Measurements from ENCODE around the gene ZNF628.
"Not testable (repeated sequence)": the region's sequence is repeated elsewhere in the genome, so short reads cannot be mapped to it uniquely, and the experiment has no call there.

ZNF628 gene

DNA sequence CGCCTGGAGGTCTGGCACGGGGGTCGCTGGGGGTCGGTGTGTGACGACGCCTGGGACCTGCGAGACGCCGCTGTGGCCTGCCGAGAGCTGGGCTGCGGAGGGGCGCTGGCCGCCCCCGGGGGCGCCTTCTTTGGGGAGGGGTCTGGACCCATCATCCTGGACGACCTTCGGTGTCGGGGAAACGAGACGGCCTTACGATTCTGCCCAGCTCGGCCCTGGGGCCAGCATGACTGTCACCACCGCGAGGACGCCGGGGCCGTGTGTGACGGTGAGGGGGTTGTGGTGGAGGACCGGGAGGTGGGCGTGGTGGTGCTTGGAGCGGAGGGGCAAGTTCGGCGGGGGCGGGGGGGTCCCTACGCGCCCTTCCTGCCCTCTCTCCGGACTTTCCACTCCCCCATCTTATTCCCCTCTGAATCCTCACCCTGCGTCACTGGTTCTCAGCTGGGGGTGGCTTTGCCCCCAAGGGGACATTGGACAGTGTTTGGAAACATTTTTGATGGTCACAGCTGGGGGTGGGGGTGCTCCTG lies 17.3 kb downstream of the ZNF628 start:
- H3K4me1 ChIP-seq (ENCODE audit: control insufficient read depth, insufficient read depth, low read length) = peaks cover 8% of the 10 kb centered on the region
- no peaks in the 10 kb centered on the region for H3K27me3 ChIP-seq (ENCODE audit: control insufficient read depth, insufficient read depth, low read length)
- no peaks in the 10 kb centered on the region for H3K36me3 ChIP-seq (ENCODE audit: control insufficient read depth, insufficient read depth, low read length)
- H3K9ac ChIP-seq (ENCODE audit: low read depth, low read length) = no peak overlapping the region
- H3K9me3 ChIP-seq (ENCODE audit: control insufficient read depth, insufficient read depth, low read length) = no peaks in the 10 kb centered on the region
- no peak overlapping the region for H3K4me3 ChIP-seq (ENCODE audit: low read depth, low read length)
- H3K27ac ChIP-seq (ENCODE audit: low read depth, low read length) = no peak overlapping the region

DNA sequence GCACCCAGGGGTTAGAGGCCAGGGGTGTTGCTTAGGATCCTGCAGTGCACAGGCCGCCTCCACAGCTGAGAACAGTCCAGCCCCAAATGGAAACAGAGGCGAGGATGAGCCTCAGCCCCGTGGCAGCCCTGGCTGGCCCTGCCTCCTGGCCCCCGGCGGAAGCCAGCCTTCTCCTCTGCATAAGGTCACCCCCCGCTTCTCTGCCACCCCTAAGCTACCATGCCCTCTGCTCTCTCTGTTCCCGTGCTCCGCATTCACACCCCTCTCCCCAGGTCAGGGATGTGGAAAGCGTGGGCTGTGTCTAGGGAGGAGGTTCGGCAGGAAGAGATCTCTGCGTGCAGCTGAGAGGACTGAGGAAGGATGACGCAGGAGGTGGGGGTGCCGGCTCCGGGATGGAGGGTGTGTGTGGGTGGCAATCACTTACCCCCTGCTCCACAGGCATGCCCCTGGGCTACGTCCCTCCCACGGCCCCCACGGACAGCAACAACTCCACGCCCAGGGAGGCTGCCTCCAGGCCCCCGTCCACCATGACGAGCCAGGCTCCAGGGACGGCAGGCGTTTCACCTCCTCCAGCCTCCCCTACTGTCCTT lies 17.9 kb downstream of the ZNF628 start:
- Histone ChIP-seq H3K36me3 (ENCODE audit: control insufficient read depth, insufficient read depth, low read length) (no peaks in the 10 kb centered on the region), H3K27me3 (ENCODE audit: control insufficient read depth, insufficient read depth, low read length) (no peaks in the 10 kb centered on the region), H3K9ac (ENCODE audit: low read depth, low read length) (no peak overlapping the region), H3K27ac (ENCODE audit: low read depth, low read length) (no peak overlapping the region), H3K4me1 (ENCODE audit: control insufficient read depth, insufficient read depth, low read length) (peaks cover 5% of the 10 kb centered on the region), H3K9me3 (ENCODE audit: control insufficient read depth, insufficient read depth, low read length) (no peaks in the 10 kb centered on the region), H3K4me3 (ENCODE audit: low read depth, low read length) (no peak overlapping the region)

DNA sequence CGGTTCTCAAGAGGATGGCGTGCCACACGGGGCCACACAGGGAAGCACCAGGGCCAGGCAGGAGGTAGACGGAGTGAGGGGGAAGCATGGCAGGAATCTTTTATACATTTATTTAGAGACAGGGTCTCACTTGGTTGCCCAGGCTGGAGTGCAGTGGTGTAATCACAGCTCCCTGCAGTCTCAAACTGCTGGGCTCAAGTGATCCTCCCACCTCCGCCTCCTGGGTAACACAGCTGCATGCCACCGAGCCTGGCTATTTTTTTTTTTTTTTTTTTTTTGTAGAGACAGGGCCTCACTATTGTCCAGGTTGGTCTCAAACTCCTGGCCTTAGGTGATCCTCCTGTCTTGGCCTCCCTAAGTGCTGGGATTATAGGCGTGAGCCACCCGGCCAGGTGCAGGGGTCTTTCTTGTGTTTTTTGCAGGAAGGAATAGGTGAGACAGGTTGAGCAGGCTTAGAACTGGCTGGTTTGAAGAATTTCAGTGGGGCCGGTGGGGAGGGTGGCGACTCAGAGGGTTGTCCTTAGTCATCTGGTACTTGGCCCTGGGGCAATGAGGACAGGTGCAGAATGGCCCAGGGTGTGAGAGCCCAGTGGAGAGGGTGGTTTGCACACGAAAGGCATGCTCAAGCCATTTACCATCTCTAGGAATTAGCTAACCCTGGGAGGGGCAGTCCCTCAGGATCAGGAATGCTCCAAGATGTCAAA lies 19.4 kb downstream of the ZNF628 start:
- Histone ChIP-seq H3K9me3 (ENCODE audit: control insufficient read depth, insufficient read depth, low read length) (no peaks in the 10 kb centered on the region), H3K4me3 (ENCODE audit: low read depth, low read length) (no peak overlapping the region), H3K27me3 (ENCODE audit: control insufficient read depth, insufficient read depth, low read length) (no peaks in the 10 kb centered on the region), H3K9ac (ENCODE audit: low read depth, low read length) (no peak overlapping the region), H3K27ac (ENCODE audit: low read depth, low read length) (no peak overlapping the region), H3K4me1 (ENCODE audit: control insufficient read depth, insufficient read depth, low read length) (no peaks in the 10 kb centered on the region; the same call in 1 of the 2 replicates), H3K36me3 (ENCODE audit: control insufficient read depth, insufficient read depth, low read length) (no peaks in the 10 kb centered on the region)

DNA sequence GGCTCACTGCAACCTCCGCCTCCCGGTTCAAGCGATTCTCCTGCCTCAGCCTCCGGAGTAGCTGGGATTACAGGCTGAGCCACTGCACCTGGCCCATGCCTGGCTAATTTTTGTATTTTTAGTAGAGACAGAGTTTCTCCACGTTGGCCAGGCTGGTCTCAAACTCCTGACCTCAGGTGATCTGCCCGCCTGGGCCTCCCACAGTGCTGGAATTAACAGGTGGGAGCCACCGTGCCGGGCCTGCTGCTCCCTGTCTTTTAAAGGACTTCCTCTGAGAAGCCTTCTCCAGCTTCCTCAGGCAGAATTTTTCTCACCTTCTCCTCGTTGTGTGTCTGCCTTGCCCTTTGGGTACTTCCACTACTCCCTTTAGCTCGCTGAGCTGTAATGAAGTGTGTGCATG lies 20.4 kb downstream of the ZNF628 start:
- not testable (repeated sequence) for H3K4me1 ChIP-seq (ENCODE audit: control insufficient read depth, insufficient read depth, low read length); H3K27ac ChIP-seq (ENCODE audit: low read depth, low read length); H3K36me3 ChIP-seq (ENCODE audit: control insufficient read depth, insufficient read depth, low read length); H3K27me3 ChIP-seq (ENCODE audit: control insufficient read depth, insufficient read depth, low read length); H3K9me3 ChIP-seq (ENCODE audit: control insufficient read depth, insufficient read depth, low read length); H3K4me3 ChIP-seq (ENCODE audit: low read depth, low read length); H3K9ac ChIP-seq (ENCODE audit: low read depth, low read length)

DNA sequence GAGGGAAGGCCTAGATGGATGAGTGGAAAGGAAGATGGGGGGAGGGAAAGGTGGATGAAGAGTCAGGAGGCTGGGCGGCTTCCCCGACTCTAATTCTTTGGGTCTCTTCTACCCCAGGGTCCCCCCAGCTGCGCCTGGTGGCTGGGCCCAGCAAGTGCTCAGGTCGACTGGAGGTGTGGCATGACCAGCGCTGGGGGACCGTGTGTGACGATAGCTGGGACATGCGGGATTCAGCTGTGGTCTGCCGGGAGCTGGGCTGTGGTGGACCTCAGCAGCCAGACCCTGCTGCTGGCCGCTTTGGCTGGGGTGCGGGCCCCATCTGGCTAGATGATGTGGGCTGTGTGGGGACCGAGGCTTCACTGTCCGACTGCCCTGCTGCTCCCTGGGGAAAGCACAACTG lies 21.3 kb downstream of the ZNF628 start:
- H3K9me3 ChIP-seq (ENCODE audit: control insufficient read depth, insufficient read depth, low read length) = no peaks in the 10 kb centered on the region
- H3K4me3 ChIP-seq (ENCODE audit: low read depth, low read length) = no peak overlapping the region
- no peak overlapping the region for H3K9ac ChIP-seq (ENCODE audit: low read depth, low read length)
- H3K36me3 ChIP-seq (ENCODE audit: control insufficient read depth, insufficient read depth, low read length) = no peaks in the 10 kb centered on the region
- H3K27ac ChIP-seq (ENCODE audit: low read depth, low read length) = no peak overlapping the region
- H3K27me3 ChIP-seq (ENCODE audit: control insufficient read depth, insufficient read depth, low read length) = peaks cover 13% of the 10 kb centered on the region
- H3K4me1 ChIP-seq (ENCODE audit: control insufficient read depth, insufficient read depth, low read length) = no peaks in the 10 kb centered on the region

DNA sequence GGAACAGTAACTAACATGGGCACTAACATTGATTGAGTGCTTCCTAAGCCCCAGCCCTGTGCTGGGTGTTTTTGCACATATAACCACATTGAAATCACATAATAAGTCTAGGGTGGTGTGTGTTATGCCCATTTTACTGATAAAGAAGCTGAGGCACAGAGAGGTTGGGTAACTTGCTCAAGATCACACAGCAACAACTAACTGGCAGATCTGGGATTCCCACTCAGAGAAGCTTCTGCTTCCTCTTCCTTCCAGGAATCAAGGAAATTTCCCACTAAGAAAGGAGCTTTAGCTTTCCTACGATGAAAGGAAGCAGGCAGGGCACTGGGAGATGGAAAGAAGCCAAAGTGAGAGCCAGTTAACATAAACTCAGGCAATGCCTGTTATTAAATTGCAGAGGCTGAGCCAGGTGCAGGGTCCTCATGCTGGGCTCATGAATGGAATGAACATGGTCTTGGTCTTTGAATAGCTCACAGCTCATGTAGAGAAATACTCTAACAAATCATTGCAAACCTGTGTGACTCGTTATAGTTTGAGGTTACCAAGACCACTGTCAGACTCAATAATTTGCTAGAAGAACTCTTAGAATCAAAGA lies 21.9 kb downstream of the ZNF628 start:
- Histone ChIP-seq H3K36me3 (ENCODE audit: control insufficient read depth, insufficient read depth, low read length) (no peaks in the 10 kb centered on the region), H3K4me1 (ENCODE audit: control insufficient read depth, insufficient read depth, low read length) (no peaks in the 10 kb centered on the region), H3K27me3 (ENCODE audit: control insufficient read depth, insufficient read depth, low read length) (peaks cover 18% of the 10 kb centered on the region), H3K4me3 (ENCODE audit: low read depth, low read length) (no peak overlapping the region), H3K9me3 (ENCODE audit: control insufficient read depth, insufficient read depth, low read length) (peaks cover 3% of the 10 kb centered on the region; the same call in 1 of the 2 replicates), H3K9ac (ENCODE audit: low read depth, low read length) (no peak overlapping the region), H3K27ac (ENCODE audit: low read depth, low read length) (no peak overlapping the region)

DNA sequence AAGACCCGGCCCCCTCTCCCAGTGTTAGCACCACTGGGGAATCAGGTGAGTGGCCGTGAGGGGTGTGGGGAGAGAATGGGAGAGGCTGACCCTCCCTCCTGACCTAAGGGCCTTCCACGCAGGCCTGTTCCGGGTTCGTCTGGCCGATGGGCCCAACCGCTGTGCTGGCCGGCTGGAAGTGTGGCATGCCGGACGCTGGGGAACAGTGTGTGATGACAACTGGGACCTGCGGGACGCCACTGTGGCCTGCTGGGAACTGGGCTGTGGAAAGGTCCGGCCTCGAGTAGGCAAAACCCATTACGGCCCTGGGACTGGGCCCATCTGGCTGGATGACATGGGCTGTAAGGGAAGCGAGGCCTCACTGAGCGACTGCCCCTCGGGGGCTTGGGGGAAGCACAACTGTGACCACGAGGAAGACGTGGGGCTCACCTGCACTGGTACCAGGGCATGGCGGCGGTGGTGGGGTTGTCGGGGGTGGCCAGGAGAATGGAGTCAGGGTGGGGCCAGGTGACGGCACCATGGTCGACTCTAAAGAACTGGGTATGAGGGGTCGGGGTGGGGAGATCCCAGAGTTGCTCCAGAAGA lies 24.0 kb downstream of the ZNF628 start:
- H3K27ac ChIP-seq (ENCODE audit: low read depth, low read length) = no peak overlapping the region
- no peaks in the 10 kb centered on the region for H3K4me1 ChIP-seq (ENCODE audit: control insufficient read depth, insufficient read depth, low read length)
- peaks cover 34% of the 10 kb centered on the region for H3K27me3 ChIP-seq (ENCODE audit: control insufficient read depth, insufficient read depth, low read length)
- peaks cover 3% of the 10 kb centered on the region; the same call in 1 of the 2 replicates for H3K9me3 ChIP-seq (ENCODE audit: control insufficient read depth, insufficient read depth, low read length)
- H3K36me3 ChIP-seq (ENCODE audit: control insufficient read depth, insufficient read depth, low read length) = no peaks in the 10 kb centered on the region
- H3K4me3 ChIP-seq (ENCODE audit: low read depth, low read length) = no peak overlapping the region
- no peak overlapping the region for H3K9ac ChIP-seq (ENCODE audit: low read depth, low read length)

DNA sequence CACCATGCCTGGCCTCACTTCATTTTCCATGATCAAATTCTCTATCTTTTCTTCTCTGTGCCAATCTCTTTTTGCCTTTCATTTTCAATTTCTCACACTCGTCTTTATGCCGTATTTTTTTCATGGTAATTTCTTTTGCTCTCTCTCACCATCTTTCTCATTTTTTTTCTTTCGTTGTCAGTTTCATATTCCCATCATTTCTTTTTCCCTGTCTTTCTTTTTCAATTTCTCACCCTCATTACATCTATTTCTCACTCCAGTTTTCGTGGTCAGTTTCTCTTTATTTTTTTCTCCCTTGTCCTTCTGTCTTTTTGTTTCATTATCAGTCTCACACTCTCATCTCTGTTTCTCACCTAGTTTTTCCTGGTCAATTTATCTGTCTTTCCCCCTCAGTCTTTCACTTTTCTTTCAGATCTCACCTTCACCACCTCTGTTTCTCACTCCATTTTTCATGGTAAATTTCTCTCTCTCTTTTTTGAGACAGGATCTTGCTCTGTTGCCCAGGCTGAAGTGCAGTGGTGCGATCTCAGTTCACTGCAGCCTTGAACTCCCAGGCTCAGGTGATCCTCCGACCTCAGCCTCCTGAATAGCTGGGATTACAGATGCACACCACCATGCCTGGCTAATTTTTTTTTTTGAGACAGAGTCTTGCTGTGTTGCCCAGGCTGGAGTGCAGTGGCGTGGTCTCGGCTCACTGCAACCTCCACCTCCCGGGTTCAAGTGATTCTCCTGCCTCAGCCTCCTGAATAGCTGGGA lies 26.0 kb downstream of the ZNF628 start:
- Histone ChIP-seq H3K27ac (ENCODE audit: low read depth, low read length) (no peak overlapping the region), H3K4me1 (ENCODE audit: control insufficient read depth, insufficient read depth, low read length) (no peaks in the 10 kb centered on the region), H3K9ac (ENCODE audit: low read depth, low read length) (no peak overlapping the region), H3K36me3 (ENCODE audit: control insufficient read depth, insufficient read depth, low read length) (no peaks in the 10 kb centered on the region), H3K4me3 (ENCODE audit: low read depth, low read length) (no peak overlapping the region), H3K9me3 (ENCODE audit: control insufficient read depth, insufficient read depth, low read length) (peaks cover 3% of the 10 kb centered on the region; the same call in 1 of the 2 replicates), H3K27me3 (ENCODE audit: control insufficient read depth, insufficient read depth, low read length) (peaks cover 34% of the 10 kb centered on the region)

DNA sequence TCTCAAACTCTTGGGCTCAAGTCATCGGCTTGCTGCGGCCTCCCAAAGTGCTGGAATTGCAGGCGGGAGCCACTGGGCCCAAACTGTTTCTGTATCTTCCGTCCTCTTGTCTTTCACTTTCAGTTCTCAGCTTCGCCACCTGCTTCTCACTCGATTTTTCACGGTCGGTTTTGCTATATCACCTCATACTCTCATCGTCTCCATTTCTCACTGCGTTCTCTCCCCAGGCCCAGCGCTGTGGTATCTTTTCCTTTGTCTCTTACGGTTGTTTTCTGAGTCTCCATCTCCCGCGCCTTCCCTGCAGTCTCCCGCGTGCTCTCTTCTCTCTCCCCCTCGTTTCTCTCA lies 26.7 kb downstream of the ZNF628 start:
- H3K4me3 ChIP-seq (ENCODE audit: low read depth, low read length) = no peak overlapping the region
- H3K9me3 ChIP-seq (ENCODE audit: control insufficient read depth, insufficient read depth, low read length) = peaks cover 3% of the 10 kb centered on the region; the same call in 1 of the 2 replicates
- no peaks in the 10 kb centered on the region for H3K36me3 ChIP-seq (ENCODE audit: control insufficient read depth, insufficient read depth, low read length)
- no peak overlapping the region for H3K9ac ChIP-seq (ENCODE audit: low read depth, low read length)
- H3K4me1 ChIP-seq (ENCODE audit: control insufficient read depth, insufficient read depth, low read length) = no peaks in the 10 kb centered on the region
- peaks cover 34% of the 10 kb centered on the region for H3K27me3 ChIP-seq (ENCODE audit: control insufficient read depth, insufficient read depth, low read length)
- no peak overlapping the region for H3K27ac ChIP-seq (ENCODE audit: low read depth, low read length)

DNA sequence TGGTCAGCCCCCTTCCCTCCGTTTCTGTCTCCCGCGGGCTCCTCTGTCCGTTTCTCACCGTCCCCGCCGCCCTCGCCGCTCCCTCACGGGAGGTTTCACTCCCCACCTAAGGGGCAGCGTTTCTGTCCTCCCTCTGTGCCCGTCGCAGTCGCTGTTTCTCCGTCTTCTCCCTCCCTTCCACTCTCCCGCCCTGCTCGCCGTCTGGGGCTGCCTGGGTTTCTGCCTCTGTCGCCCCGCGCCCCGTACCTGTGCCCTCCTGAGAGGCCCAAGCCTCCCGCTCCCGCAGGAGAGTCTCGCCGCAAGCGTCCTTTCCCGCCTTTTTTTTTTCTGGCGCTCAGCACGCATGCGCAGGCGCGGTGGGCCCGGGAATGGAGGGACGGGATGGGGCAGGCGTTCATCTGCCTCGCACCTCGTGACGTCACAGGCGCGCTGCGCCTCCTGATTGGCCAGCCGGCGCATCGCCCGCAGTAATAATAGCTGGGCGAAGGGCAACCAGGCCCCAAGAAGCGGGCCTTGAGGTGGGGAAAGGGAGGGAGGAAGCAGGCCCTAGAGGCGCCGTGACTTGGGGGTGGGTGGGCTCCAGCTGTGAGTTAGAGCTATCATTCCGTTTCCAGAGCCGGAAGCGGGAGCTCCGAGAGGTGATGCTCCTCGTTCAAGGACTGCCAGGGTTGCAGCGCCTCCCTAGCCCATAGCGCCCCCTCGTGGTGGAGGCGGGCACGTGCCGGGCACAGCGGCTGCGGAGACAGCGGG lies 27.3 kb downstream of the ZNF628 start:
- H3K4me3 ChIP-seq (ENCODE audit: low read depth, low read length) = peak overlapping the region; percentile 51
- H3K36me3 ChIP-seq (ENCODE audit: control insufficient read depth, insufficient read depth, low read length) = no peaks in the 10 kb centered on the region
- peaks cover 34% of the 10 kb centered on the region for H3K27me3 ChIP-seq (ENCODE audit: control insufficient read depth, insufficient read depth, low read length)
- peaks cover 3% of the 10 kb centered on the region; the same call in 1 of the 2 replicates for H3K9me3 ChIP-seq (ENCODE audit: control insufficient read depth, insufficient read depth, low read length)
- no peak overlapping the region for H3K27ac ChIP-seq (ENCODE audit: low read depth, low read length)
- H3K4me1 ChIP-seq (ENCODE audit: control insufficient read depth, insufficient read depth, low read length) = no peaks in the 10 kb centered on the region
- no peak overlapping the region for H3K9ac ChIP-seq (ENCODE audit: low read depth, low read length)

Measured in HUES48 (cell line).